Hepatocyte (in vitro differentiated cells): ENCODE data around the gene HOXD9.

Source experiments
- CTCF ChIP-seq: fragments of 200-600 bp; sonication (generic); IDR thresholded peaks from 2 replicates; pipeline ENCODE4 v1.5.1; 2016; ENCODE audit warnings: antibody characterized with exemption, mild to moderate bottlenecking; ENCODE audit not compliant: poor library complexity
- EZH2phosphoT487 ChIP-seq: fragments of 200-600 bp; sonication (generic); IDR thresholded peaks from one replicate; pipeline ENCODE4 v1.6.1; 2018; ENCODE audit warnings: antibody characterized with exemption, mild to moderate bottlenecking, low read depth, moderate library complexity; ENCODE audit not compliant: unreplicated experiment, severe bottlenecking

GRCh38 chr2:176114930-176115625, 7.4 kb upstream of the HOXD9 start:
- TF ChIP-seq CTCF: no peak
- peak; percentile 79 for TF ChIP-seq EZH2phosphoT487
